C4-2B (cell line): ENCODE results near the gene RNF123.
"Not testable (repeated sequence)": the region's sequence is repeated elsewhere in the genome, so short reads cannot be mapped to it uniquely, and the experiment has no call there.

ENCODE experiments used
- CTCF ChIP-seq: fragments of 450-650 bp; conservative IDR thresholded peaks from 2 replicates; pipeline ENCODE4 v1.5.1; 2017; ENCODE audit warnings: mild to moderate bottlenecking
- ZFX ChIP-seq: fragments of 450-650 bp; IDR thresholded peaks from 2 replicates; pipeline ENCODE4 v1.6.1; 2017

DNA sequence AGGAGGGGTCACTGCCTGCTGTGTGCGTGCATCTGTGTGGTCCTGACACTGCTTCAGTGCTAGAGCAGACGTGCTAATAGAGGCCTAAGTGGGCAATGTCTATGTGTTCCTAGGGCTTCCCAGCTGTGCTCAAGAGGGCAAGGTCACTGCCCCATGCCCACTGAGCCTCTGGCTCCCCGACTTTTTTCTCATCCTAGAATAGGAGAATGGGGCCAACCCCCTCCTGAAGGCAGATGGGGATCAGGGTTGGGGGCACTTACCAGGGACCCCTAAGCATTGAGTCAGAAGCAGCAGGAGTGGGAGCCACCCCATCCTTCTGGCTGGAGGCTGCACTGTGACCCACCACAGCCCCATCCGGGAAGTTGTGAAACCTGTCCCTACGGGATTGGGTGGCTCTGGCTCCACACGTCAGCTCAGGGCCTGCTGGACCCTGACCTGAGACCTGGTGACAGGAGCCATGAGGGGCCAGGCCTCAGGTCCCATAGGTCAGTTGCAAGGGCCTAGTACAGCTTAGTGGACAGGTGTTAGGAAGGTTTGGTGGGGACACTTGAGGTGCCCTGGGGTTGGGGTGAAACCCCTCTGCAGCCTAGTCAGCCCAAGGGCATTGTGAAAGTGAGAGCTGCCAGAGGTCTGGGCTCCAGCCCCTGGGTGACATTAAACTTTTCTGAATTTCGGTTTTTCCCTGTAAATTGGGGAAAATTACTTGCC is 865 bp upstream of the RNF123 start:
- TF ChIP-seq CTCF, ZFX: not testable (repeated sequence)
